ENCODE results near the gene CNRIP1. TPM values are rescaled to one million over a fixed set of nuclear protein-coding genes. Genes with fewer than 3 reads are reported as not detected.

The CNRIP1 gene
- total RNA-seq, 1 experiment from 2014 or later, result not detected

DNA sequence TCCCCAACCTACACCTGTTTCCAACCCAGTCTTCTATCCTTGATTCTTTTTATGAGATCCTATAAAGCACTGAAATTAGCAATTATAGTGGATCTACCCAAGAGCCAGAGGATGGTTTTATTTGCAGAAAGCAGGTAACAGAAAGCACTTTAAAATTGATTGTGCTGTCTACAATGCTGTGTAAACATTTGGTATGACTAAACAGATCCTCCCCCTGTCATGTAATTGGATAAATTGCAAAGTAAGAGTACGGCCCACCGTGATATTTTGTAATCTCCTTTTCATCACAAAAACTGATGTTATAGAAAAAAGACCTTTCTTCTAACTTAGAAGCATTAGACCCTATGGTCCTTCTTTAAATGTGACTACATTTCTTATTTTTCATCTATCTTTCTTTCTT is 56.1 kb downstream of the CNRIP1 start:
- Histone ChIP-seq H2AFZ (ENCODE audit: low read depth, low read length, poor library complexity, severe bottlenecking) (no peak overlapping the region), H3K4me1 (ENCODE audit: control insufficient read depth in 1 of 2, insufficient read depth in 2 of 2, low read length in 2 of 2) (no peaks in the 10 kb centered on the region), H3K36me3 (ENCODE audit: control insufficient read depth in 1 of 2, insufficient read depth in 2 of 2, low read length in 2 of 2) (no peaks in the 10 kb centered on the region), H3K9me3 (ENCODE audit: control insufficient read depth in 1 of 2, insufficient read depth in 1 of 2, low read depth in 1 of 2, low read length in 2 of 2) (no peaks in the 10 kb centered on the region), H3K9ac (ENCODE audit: low read length) (no peak overlapping the region), H4K20me1 (ENCODE audit: insufficient read depth) (no peaks in the 10 kb centered on the region; the same call in 1 of the 2 replicates), H3K4me3 (replicated peaks in 1 of 2; ENCODE audit: low read depth in 1 of 2, low read length in 2 of 2) (no peak overlapping the region), H3K4me2 (ENCODE audit: low read length) (no peak overlapping the region), H3K27ac (ENCODE audit: low read depth, low read length) (no peak overlapping the region), H3K79me2 (ENCODE audit: insufficient read depth, low read length) (no peaks in the 10 kb centered on the region), H3K27me3 (ENCODE audit: insufficient read depth, low read length) (no peaks in the 10 kb centered on the region), H3K9me2 (ENCODE audit: insufficient read depth) (no peaks in the 10 kb centered on the region)
- TF ChIP-seq SIN3A (IDR thresholded peaks at IDR 0.05; ENCODE audit: low read depth) (no peak), JUND (IDR thresholded peaks at IDR 0.05) (no peak), YY1 (IDR thresholded peaks at IDR 0.05; ENCODE audit: extremely low read depth, insufficient replicate concordance, low read depth, low read length) (no peak), EZH2phosphoT487 (IDR thresholded peaks at IDR 0.05; ENCODE audit: borderline replicate concordance) (no peak), ATF3 (IDR thresholded peaks at IDR 0.05) (no peak), ZFX (IDR thresholded peaks at IDR 0.05) (no peak), CBX3 (IDR thresholded peaks at IDR 0.05; ENCODE audit: low read depth) (no peak), EZH2 (IDR thresholded peaks at IDR 0.05) (no peak), ELF1 (IDR thresholded peaks at IDR 0.05; ENCODE audit: borderline replicate concordance, low read depth) (no peak)
- TF ChIP-seq, protein P1, sequence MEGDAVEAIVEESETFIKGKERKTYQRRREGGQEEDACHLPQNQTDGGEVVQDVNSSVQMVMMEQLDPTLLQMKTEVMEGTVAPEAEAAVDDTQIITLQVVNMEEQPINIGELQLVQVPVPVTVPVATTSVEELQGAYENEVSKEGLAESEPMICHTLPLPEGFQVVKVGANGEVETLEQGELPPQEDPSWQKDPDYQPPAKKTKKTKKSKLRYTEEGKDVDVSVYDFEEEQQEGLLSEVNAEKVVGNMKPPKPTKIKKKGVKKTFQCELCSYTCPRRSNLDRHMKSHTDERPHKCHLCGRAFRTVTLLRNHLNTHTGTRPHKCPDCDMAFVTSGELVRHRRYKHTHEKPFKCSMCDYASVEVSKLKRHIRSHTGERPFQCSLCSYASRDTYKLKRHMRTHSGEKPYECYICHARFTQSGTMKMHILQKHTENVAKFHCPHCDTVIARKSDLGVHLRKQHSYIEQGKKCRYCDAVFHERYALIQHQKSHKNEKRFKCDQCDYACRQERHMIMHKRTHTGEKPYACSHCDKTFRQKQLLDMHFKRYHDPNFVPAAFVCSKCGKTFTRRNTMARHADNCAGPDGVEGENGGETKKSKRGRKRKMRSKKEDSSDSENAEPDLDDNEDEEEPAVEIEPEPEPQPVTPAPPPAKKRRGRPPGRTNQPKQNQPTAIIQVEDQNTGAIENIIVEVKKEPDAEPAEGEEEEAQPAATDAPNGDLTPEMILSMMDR (IDR thresholded peaks at IDR 0.05 in 2 of 3, conservative IDR thresholded peaks at IDR 0.05 in 1 of 3; ENCODE audit: borderline replicate concordance in 1 of 3, insufficient read depth in 1 of 3, low read depth in 2 of 3, low read length in 2 of 3), result no peak
- ATAC-seq (no peak), DNase-seq (ENCODE audit: low read depth, low spot score) (no peak)
- intact Hi-C loops (cut with micrococcal nuclease), result no loop called here
- BruUV-seq (replicated peaks), result no TSS peak
- POLR2A ChIA-PET, result no interaction called here
- RAD21 ChIA-PET (ENCODE audit: low non-redundant PET in 1 of 2, low total read pairs in 2 of 2, uncharacterized antibody in 2 of 2, unreplicated experiment in 2 of 2), result no interaction called here
- CTCF ChIA-PET, result no interaction called here
